CD4-positive, alpha-beta T cell treated with Interleukin-1 beta for 1 hour (primary cell): Measurements from ENCODE around the gene SH3RF3.

Experiments used
- DNase-seq, 2 donors: peaks; one replicate each; pipeline ENCODE4 v3.0.0-alpha.2; 2020 to 2022

SH3RF3 gene

GRCh38 chr2:109447251-109447661 is 318.3 kb downstream of the SH3RF3 start:
- DNase-seq, result no peak

DNA sequence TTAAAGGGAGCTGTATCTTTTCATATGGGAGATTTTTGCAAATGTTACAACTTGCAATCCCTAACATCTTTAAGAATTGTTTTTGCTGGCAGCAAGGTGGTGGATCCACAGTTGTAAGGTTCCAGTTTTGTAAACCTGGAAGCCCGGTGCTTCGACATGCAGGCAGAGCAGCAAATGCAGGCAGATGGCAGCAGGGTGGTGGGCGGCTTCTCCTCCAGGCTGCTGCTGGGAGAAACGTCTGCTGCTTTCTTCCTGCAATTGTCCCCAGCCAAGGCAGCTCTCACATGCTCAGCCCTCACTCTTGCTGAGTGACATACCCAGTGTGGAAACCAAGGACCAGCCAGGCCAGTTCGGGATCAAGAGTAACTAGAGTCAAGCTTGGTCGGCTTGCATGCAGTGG is 318.8 kb downstream of the SH3RF3 start:
- no peak for DNase-seq

GRCh38 chr2:109448207-109448606 is 319.2 kb downstream of the SH3RF3 start:
- DNase-seq, result no peak

GRCh38 chr2:109448946-109449788 is 320.2 kb downstream of the SH3RF3 start:
- DNase-seq, result no peak

DNA sequence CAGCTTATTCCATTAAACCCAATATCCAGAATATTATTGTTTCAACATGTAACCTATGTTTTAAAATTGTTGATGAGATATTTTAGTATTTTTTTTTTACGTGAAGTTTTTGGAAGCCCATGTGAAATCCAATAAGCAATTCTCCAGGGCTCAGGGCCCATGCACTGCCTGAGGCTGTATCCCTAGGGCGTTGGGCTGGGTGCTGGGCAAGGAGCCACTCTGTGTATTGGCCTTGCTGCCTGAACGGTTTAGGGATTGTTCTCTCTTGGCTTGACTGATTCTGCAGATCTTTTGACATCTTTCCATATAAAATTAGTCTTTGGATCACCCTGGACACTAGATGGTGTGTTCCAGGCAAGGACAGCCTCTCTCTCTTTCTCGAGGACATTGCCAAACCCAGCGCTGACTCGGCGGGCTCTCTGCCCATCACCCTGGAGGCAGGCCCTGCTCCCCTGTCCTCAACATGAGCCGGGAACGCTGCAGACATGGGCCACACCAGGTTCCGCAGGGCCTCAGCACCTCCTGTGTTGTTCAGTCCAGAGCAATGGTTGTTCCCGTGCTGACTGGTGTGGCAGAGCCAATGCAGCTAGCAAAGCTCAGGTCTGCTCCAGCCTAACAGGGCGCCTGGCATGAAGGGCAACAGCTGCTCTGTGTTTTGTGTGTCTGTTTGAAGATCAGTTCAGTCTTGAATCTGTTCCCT is 321.7 kb downstream of the SH3RF3 start:
- no peak for DNase-seq

GRCh38 chr2:109451671-109452070 is 322.7 kb downstream of the SH3RF3 start:
- DNase-seq, result no peak

DNA sequence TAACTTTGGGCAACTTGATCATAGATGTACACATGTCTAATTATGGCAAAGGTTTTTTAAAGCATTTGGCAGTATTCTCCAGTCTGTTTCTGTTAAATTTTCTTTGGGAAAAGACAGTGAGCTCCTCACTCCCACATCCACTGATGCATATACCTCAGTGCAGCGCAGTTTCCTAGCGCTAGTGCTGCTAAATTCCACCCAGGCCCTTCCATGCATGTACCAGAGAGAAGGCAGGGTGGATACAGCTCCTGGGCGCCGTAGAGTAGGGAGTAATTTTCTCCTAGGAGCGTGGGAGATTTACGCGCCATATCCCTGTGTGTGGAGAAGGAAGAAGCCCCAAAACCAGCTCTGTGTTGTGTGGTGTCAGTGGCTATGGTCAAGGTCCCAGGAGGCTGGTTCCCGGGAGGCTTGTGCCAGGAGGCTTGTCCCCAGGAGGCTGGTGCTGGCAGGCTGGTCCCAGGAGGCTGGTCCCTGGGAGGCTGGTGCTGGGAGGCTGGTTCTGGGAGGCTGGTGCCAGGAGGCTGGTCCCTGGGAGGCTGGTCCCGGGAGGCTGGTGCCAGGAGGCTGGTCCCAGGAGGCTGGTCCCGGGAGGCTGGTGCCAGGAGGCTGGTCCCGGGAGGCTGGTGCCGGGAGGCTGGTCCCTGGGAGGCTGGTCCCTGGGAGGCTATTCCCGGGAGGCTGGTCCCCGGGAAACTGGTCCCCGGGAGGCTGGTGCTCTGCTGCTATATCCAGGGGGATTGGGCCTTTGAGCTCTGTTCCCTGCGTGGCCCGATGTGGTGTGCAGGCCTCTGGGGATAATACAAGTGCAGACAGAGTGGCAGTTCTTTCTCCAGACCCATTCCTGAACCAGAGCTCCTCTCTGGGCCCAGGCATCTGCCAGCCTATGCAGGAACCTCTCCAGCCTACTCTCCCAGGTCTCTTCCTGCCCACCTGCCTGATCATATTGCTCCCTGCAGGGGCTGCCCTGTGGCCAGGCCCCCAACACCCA is 323.6 kb downstream of the SH3RF3 start:
- no peak for DNase-seq

GRCh38 chr2:109453371-109453995 is 324.5 kb downstream of the SH3RF3 start:
- DNase-seq, result no peak

DNA sequence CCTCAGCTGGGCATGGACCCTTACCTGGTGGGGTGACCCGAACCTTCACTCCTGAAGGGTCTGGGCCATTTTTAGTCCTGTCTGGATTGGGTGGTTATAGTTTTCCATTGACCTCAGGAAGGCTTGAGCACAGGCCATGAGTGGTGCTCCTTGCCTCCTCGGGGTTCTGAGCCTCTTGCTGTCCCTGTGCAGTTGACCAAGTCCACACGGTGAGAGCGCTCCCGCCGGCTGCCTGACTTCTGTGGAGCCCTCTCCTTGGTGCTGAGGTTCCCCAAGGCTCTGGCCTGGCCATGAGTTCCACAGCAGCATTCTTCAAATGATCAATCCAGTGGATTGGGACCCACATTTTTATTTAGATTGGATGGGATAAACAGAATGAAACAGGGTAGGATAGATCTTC is 325.3 kb downstream of the SH3RF3 start:
- DNase-seq, result no peak

DNA sequence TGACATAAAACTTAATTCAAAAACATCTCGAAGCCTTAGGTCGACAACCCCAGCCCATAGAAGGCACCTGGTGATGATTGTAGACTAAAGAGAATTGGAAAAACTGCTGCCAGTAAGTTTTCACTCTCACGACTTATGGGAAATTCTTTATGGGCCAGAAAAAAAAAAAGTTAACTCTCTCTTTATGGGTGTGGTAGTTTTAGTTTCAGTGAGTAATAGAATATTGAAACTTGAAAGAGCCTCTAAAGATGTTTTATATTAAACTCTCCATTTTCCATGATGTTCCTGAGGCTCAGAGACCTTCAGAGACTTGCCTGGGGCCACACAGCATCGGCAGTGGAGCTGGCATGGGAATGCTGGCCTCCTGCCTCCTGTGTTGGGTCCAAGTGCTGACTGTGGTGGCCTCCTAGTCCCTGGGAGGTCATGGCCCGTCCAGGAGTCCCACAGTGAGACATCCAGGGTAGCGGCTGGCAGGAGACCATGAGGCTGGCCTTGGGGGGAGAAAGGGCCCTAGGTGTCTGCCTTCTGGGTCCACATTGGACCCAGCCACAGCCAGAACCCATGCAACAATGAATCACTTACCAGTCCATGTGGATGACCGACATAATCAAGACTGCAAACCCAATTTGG is 325.9 kb downstream of the SH3RF3 start:
- DNase-seq, result no peak

DNA sequence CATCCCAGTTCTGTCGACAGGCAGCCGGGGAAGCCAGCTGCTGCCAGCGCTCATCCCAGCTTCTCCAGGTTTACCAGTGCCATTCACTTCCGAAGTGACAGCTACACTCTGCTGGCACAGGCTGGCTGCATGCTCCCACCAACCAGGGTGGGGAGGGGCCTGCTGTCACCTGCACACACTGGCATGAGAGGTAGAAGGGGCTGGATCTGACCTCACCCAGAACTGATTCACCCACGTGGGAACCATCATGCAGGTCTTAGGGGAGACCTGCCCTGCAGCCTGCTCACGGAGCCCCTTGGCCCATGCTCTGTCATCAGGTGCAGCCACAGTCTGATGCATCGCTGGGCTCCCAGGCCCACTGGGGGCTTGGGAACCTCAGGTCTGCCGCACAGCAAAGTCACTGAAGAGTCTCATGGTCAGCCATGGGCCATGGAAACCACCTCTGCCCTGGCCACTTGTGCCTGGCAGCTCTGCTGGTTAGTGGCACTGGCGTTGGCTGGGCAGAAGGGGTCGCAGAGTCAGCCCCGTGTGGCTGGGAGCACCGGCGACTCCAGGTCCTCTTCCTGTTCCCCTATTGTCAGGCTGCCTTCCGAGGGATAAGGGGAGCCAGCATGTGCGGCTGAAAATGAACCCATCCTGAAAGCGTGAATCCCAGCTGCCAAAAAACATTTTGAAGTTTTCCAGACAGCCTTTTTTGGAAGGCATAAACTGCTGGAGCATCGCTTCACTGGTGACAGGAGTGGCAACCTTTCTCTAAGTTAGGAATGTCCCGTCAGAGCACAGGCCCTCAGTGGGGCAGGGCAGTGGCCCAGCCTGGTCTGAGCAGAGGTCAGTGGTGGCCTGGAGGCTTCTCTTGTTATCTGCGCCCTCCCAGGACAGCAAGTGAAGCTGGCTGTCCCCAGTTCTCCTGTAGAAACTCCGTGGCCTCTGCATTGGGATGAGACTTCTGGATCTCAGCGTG is 327.0 kb downstream of the SH3RF3 start:
- no peak for DNase-seq

DNA sequence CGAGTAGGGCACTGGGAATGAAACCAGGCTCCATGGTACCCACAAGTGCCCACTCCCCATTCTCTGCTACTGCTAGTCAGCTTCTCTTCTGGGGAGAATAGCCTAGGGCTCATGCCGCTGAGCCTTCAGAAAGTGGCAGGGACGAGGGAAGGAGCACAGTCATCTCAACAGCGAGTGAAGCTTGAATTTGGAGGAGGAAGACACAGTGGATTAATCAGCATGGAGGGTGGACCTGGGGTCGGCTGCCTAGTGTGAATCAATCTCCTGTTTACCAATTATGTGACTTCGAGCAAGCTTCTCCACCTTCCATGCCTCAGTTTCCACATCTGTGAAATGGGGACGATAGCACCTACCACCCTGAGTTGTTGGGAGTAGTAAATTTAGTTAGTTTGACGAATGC is 327.8 kb downstream of the SH3RF3 start:
- no peak for DNase-seq

DNA sequence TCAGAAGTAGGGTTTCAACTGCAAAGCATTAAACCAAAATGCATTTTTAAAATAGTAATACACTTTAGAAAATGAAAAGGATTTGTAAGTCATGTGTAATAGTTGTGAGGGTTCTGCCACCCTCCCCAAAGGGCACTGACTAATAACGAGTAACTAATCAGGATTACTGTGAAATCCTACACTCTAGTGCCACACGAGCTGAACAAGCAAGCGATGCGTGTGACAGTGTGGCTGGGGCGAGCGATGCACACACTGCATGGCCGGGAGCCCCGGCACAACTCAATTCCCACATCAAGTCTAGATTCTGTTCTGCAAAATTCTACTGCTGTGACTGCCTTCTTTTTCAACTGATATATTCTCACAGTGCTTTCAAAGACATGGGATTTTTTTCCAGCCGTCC is 328.4 kb downstream of the SH3RF3 start:
- DNase-seq, result no peak

- DNase-seq, result no peak
Observed at GRCh38 chr2:109457794-109458193, 328.8 kb downstream of the SH3RF3 start.

- DNase-seq, result no peak
Observed at GRCh38 chr2:109458512-109458911, 329.5 kb downstream of the SH3RF3 start.

GRCh38 chr2:109459485-109459884 is 330.5 kb downstream of the SH3RF3 start:
- DNase-seq, result no peak

DNA sequence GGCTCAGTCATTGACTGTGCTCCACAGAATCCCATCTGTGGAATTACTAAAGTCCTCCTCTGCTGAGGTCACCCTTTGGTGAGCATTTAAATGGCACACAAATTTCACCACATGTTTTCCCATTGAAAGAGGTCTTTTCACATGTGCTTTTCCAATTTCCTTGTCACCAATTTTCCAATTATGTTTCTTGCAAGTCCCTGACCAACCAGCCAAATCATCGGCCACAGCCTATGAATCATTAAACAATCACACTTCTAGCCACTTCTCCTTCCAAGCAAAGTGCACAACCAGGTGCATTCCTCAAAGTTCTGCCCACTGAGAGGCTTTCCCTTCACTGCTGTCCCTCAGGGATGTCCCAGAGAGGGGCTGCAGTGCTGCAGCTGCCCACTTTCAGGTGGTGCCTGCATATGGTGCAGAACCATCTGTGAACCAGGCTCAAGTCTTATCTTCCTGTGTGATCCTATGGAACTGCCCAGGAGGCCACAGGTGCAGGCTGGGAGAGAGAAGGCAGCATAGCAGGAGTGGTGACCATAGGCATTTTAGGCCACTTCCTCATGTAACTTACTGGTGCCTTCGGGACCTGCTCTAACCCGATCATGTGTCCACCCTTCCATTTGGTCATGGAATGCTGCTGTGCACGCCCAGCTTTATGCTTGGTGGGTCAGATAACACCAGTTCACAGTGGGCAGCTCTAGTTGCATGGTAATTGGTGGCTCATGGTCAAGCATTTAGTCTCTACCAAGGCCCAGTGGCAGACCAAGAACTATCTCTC is 331.7 kb downstream of the SH3RF3 start:
- no peak for DNase-seq

DNA sequence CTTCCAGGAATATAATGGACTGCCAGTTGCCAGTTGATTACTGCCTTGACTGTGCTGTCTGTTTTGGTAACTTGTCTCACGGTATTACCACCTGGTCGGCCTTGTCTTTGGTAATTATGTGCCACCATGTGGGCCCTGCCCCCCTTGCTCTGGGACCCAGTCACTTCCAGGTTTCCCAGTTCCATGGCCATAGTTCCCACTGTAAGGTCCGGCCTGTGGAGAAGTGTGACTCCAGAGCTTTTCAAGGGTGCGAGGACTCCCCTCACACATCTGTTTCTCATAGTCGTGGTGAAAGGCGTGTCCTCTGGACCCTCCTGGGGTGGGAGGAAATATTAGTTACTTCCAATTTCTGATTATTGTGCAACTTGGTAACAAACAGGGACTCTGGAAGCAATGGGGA is 334.2 kb downstream of the SH3RF3 start:
- no peak for DNase-seq

DNA sequence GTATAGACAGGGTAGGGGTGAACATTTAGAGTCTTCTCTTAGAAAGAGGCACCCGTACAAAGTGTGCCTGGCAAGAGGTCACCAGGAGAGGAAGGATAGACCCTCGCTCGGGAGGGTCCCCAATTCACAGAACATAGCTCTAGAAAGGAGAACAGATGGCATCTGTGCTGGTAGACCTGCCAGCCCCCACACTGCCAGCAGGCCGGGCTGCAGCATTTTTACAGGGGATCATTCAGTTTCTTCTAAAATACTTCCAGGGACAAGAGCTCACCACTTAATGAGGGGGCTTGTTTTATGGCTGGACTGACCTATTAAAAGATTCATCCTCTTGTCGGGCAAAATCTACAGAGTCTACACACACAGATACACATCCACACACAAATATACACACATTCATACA is 334.9 kb downstream of the SH3RF3 start:
- no peak for DNase-seq
